ENCODE results near the gene TPK1.

- TF ChIP-seq ZNF274 (IDR thresholded peaks at IDR 0.05; ENCODE audit: low read length) (no peak), ZNF274 (tag by site-specific recombination; IDR thresholded peaks at IDR 0.05; ENCODE audit: borderline replicate concordance) (no peak), GLI4 (tag by site-specific recombination; IDR thresholded peaks at IDR 0.05) (no peak), PBX3 (CRISPR knock-in tag; IDR thresholded peaks at IDR 0.05) (no peak), ZNF324 (tag by site-specific recombination; IDR thresholded peaks at IDR 0.05) (no peak), CTCF (tag by site-specific recombination; IDR thresholded peaks at IDR 0.05) (no peak), MYNN (tag by site-specific recombination; IDR thresholded peaks at IDR 0.05; ENCODE audit: borderline replicate concordance) (no peak), ZNF747 (tag by site-specific recombination; IDR thresholded peaks at IDR 0.05) (no peak), ZNF146 (tag by site-specific recombination; IDR thresholded peaks at IDR 0.05) (no peak), ZBTB26 (tag by site-specific recombination; optimal IDR thresholded peaks at IDR 0.05) (no peak), HOXD13 (CRISPR knock-in tag; IDR thresholded peaks at IDR 0.05; ENCODE audit: borderline replicate concordance) (no peak), ZNF768 (tag by site-specific recombination; IDR thresholded peaks at IDR 0.05) (no peak), ZNF302 (tag by site-specific recombination; IDR thresholded peaks at IDR 0.05; ENCODE audit: low read depth) (no peak)
These were observed 11.5 kb downstream of the TPK1 start for GRCh38 chr7:144824360-144824759.

All from HEK293 (cell line).